Mucosa of stomach (tissue), 1 donor: ENCODE measurements around the gene TESMIN.

Experiments
- H3K27me3 ChIP-seq: one replicate; pipeline ENCODE4 v1.7.0; 2013; ENCODE audit warnings: mild to moderate bottlenecking, low read length; ENCODE audit not compliant: control insufficient read depth, insufficient read depth
- H3K36me3 ChIP-seq: one replicate; pipeline ENCODE4 v1.7.0; 2013; ENCODE audit warnings: low read length; ENCODE audit not compliant: control insufficient read depth, insufficient read depth
- H3K4me1 ChIP-seq: one replicate; pipeline ENCODE4 v1.7.0; 2013; ENCODE audit warnings: mild to moderate bottlenecking, low read length; ENCODE audit not compliant: control insufficient read depth, insufficient read depth
- H3K4me3 ChIP-seq: one replicate; pipeline ENCODE4 v1.7.0; 2013; ENCODE audit warnings: low read length
- H3K9ac ChIP-seq: one replicate; pipeline ENCODE4 v1.7.0; 2013; ENCODE audit warnings: mild to moderate bottlenecking, low read length, moderate library complexity
- H3K9me3 ChIP-seq: one replicate; pipeline ENCODE4 v1.7.0; 2013; ENCODE audit warnings: mild to moderate bottlenecking, low read length, moderate library complexity; ENCODE audit not compliant: control insufficient read depth
- donor health status: Pancreatic carcinoma.

The TESMIN gene

GRCh38 chr11:68694431-68695297 is 56.7 kb downstream of the TESMIN start:
- Histone ChIP-seq H3K27me3 (peaks cover 11% of the 10 kb centered on the region), H3K9me3 (no peaks in the 10 kb centered on the region), H3K36me3 (no peaks in the 10 kb centered on the region), H3K4me1 (no peaks in the 10 kb centered on the region), H3K9ac (no peak overlapping the region), H3K4me3 (no peak overlapping the region)

DNA sequence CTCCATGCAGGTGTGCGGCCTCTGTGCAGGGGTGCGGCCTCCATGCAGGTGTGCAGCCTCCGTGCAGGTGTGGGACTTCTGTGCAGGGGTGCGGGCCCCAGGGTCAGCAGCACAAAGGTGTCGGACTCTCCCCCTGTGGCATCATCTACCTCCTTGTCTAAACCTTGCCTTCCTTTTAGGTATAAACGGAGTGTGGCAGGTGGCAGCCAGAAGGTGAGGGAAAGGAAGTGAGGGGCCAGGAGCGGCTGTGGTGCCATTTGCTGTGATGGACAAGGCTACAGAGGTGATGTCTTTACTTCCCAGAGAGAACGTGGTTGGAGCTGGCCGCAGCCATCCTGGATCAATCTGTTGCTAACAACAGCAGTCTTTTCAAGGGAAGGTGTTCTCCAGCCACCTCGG is 57.8 kb downstream of the TESMIN start:
- H3K4me1 ChIP-seq, result no peaks in the 10 kb centered on the region
- peaks cover 12% of the 10 kb centered on the region for H3K27me3 ChIP-seq
- no peaks in the 10 kb centered on the region for H3K36me3 ChIP-seq
- H3K9ac ChIP-seq, result no peak overlapping the region
- H3K4me3 ChIP-seq, result no peak overlapping the region
- H3K9me3 ChIP-seq, result no peaks in the 10 kb centered on the region

DNA sequence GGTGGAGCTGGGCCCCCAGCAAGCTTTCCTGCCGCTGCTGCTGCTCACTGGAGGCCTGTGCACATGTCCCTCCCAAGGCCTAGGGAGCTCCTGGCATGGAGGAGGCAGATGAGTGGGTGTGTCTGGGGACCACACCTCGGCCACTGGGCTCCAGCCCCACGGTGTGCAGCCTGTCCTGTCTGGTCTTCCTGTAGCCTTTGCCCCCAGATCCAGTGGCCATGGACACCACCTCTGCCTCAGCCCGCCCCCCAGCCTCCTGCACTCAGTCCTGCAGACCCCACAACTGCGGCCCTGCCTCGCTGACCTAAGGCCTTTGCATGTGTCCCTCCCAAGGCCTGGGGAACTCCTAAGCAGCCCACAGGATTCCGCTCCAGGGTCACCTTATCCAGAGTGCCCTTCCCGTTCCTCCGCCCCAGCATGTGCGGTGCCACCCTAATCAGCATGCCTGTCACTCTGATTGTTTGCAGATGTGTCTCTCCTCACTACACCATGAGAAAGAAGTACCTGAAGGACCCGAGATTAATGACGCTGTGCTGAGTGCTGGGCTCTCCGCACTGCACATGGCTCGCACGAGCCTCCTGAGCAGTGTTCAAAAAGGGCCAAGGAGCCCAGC is 58.3 kb downstream of the TESMIN start:
- H3K9ac ChIP-seq, result no peak overlapping the region
- peaks cover 12% of the 10 kb centered on the region for H3K27me3 ChIP-seq
- no peaks in the 10 kb centered on the region for H3K9me3 ChIP-seq
- no peaks in the 10 kb centered on the region for H3K4me1 ChIP-seq
- H3K4me3 ChIP-seq, result no peak overlapping the region
- no peaks in the 10 kb centered on the region for H3K36me3 ChIP-seq

DNA sequence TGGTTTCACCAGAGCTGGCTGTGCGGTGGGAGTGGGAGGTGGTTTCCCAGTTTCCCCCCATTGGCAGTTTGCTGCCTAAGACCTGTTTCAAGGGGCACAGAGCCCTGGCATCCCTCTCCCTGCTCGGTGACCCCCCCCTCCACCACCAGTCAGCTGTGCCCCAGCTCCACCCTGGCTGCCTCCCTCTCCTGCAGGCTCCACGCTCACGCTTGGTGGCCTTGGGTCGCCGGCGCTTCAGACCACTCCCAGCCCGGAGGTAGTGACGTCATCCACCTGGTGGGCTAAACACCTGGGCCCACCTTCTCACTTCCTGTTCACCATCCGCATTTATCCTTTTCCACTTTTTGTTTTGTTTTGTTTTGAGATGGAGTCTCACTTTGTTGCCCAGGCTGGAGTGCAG is 59.2 kb downstream of the TESMIN start:
- Histone ChIP-seq H3K9me3 (no peaks in the 10 kb centered on the region), H3K4me1 (no peaks in the 10 kb centered on the region), H3K9ac (no peak overlapping the region), H3K27me3 (peaks cover 12% of the 10 kb centered on the region), H3K4me3 (no peak overlapping the region), H3K36me3 (no peaks in the 10 kb centered on the region)

DNA sequence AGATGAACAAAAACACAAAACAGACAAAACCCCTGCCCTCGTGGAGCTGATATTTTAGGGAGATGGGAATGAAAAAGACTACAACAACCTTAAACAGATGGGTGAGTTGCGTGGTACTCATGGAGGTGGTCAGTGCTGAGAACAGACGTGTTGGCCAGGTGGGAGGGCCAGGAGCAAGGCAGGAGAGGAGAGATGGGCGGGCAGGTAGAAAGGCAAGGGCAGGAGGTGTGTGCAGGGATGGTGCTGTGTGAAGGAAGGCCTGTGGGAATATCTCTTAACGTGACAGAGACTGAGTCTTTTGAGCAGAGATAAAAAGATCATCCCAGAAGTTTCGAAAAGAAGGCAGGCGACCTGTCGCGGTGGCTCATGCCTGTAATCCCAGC is 59.9 kb downstream of the TESMIN start:
- Histone ChIP-seq H3K27me3 (peaks cover 18% of the 10 kb centered on the region), H3K4me1 (no peaks in the 10 kb centered on the region)

GRCh38 chr11:68690671-68691401 is 60.5 kb downstream of the TESMIN start:
- H3K27me3 ChIP-seq, result peaks cover 23% of the 10 kb centered on the region
- H3K9me3 ChIP-seq, result no peaks in the 10 kb centered on the region
- no peaks in the 10 kb centered on the region for H3K36me3 ChIP-seq
- no peak overlapping the region for H3K4me3 ChIP-seq
- H3K4me1 ChIP-seq, result no peaks in the 10 kb centered on the region
- no peak overlapping the region for H3K9ac ChIP-seq

More for the DNA sequence above, 59.9 kb downstream of the TESMIN start:
- H3K9ac ChIP-seq, result no peak overlapping the region
- H3K9me3 ChIP-seq, result no peaks in the 10 kb centered on the region
- H3K4me3 ChIP-seq, result no peak overlapping the region
- no peaks in the 10 kb centered on the region for H3K36me3 ChIP-seq

- Histone ChIP-seq H3K27me3 (peaks cover 32% of the 10 kb centered on the region), H3K4me1 (no peaks in the 10 kb centered on the region), H3K9me3 (no peaks in the 10 kb centered on the region), H3K36me3 (no peaks in the 10 kb centered on the region), H3K9ac (no peak overlapping the region), H3K4me3 (no peak overlapping the region)
Observed at GRCh38 chr11:68689737-68690625, 61.3 kb downstream of the TESMIN start.

- Histone ChIP-seq H3K9me3 (no peaks in the 10 kb centered on the region), H3K4me3 (no peak overlapping the region), H3K27me3 (peaks cover 41% of the 10 kb centered on the region), H3K4me1 (no peaks in the 10 kb centered on the region), H3K36me3 (no peaks in the 10 kb centered on the region), H3K9ac (no peak overlapping the region)
Observed at GRCh38 chr11:68688881-68689280, 62.4 kb downstream of the TESMIN start.

DNA sequence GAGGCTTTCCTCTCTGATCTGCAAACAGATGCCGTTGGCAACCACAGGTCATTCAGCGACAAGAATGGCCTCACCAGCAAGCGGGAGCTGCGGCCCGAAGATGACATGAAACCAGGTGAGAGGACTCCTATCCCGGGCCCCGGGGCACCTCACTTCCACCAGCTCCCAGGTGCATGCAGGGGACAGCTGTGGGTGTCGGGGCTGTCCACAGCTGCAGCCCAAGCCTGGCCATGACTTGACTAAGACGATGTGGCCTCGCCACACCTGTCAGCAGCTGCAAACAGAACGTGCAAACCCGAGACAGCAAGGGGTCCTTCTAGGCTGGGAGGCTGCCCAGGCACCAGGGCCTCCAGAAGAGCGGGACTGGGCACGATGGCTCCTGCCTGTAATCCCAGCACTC is 63.3 kb downstream of the TESMIN start:
- Histone ChIP-seq H3K27me3 (peaks cover 44% of the 10 kb centered on the region), H3K36me3 (no peaks in the 10 kb centered on the region), H3K4me1 (no peaks in the 10 kb centered on the region), H3K9ac (no peak overlapping the region), H3K9me3 (no peaks in the 10 kb centered on the region), H3K4me3 (no peak overlapping the region)

- Histone ChIP-seq H3K36me3 (no peaks in the 10 kb centered on the region), H3K4me3 (no peak overlapping the region), H3K4me1 (no peaks in the 10 kb centered on the region), H3K9ac (no peak overlapping the region), H3K27me3 (peaks cover 45% of the 10 kb centered on the region), H3K9me3 (no peaks in the 10 kb centered on the region)
Observed at GRCh38 chr11:68687311-68687710, 64.0 kb downstream of the TESMIN start.

DNA sequence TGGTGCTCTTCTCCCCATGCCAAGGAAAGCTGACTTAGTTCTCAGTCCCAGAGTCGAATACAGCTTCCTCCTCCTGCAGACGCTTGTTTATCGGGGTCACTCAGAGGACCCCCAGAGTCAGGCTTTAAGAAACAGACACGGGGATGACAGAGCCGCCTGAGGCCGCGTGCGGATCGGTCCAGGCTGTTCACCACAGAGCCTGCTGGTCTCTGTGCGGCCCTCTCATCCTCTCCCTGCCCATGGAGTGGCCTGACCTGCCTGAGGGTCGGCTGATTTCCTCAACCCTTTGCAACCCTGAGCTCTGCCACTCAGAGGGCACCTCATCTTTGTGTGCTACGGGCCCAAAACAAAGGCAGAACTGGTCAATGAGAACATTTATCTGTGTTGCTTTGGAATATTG is 64.8 kb downstream of the TESMIN start:
- Histone ChIP-seq H3K4me1 (no peaks in the 10 kb centered on the region), H3K27me3 (peaks cover 45% of the 10 kb centered on the region), H3K9ac (no peak overlapping the region), H3K36me3 (no peaks in the 10 kb centered on the region), H3K4me3 (no peak overlapping the region), H3K9me3 (no peaks in the 10 kb centered on the region)
